Measurements from ENCODE around the gene PLSCR2.
"Not testable (repeated sequence)": the region's sequence is repeated elsewhere in the genome, so short reads cannot be mapped to it uniquely, and the experiment has no call there.

Gene PLSCR2

GRCh38 chr3:146412711-146413110, 56.6 kb downstream of the PLSCR2 start:
- not testable (repeated sequence) for DNase-seq

GRCh38 chr3:146407956-146408355, 61.4 kb downstream of the PLSCR2 start:
- no peak for DNase-seq

- no peak for DNase-seq
Observed at GRCh38 chr3:146404436-146404835, 64.9 kb downstream of the PLSCR2 start.

GRCh38 chr3:146403792-146404191, 65.6 kb downstream of the PLSCR2 start:
- DNase-seq: no peak

GRCh38 chr3:146396792-146397191, 72.6 kb downstream of the PLSCR2 start:
- no peak for DNase-seq

- DNase-seq: no peak
Observed at GRCh38 chr3:146395164-146395563, 74.2 kb downstream of the PLSCR2 start.

- no peak for DNase-seq
Observed at GRCh38 chr3:146390957-146391356, 78.4 kb downstream of the PLSCR2 start.

GRCh38 chr3:146390006-146390772, 79.2 kb downstream of the PLSCR2 start:
- DNase-seq: no peak

GRCh38 chr3:146387566-146387965, 81.8 kb downstream of the PLSCR2 start:
- no peak for DNase-seq

- DNase-seq: no peak
Observed at GRCh38 chr3:146386936-146387335, 82.4 kb downstream of the PLSCR2 start.

GRCh38 chr3:146384786-146385185, 84.6 kb downstream of the PLSCR2 start:
- no peak for DNase-seq
